GM13977 (cell line): ENCODE data around the gene NRGN.
A peak's percentile ranks its signal among the peaks of the same experiment; 100 is the strongest.

Experiments used
- DNase-seq: peaks from one replicate; pipeline ENCODE4 v3.0.0; 2012; ENCODE audit warnings: low spot score
- CTCF ChIP-seq: IDR thresholded peaks from 2 replicates; pipeline ENCODE4 v1.5.1; 2012; ENCODE audit warnings: mild to moderate bottlenecking, control low read depth; ENCODE audit not compliant: insufficient read depth; ENCODE audit errors: extremely low read depth, missing control alignments
- in situ Hi-C: fragments of 300-500 bp; cut with MboI; formaldehyde crosslinking; loops from one replicate; pipeline ENCODE4 v1.12.0; 2022; ENCODE audit warnings: low sequenced_read_pairs, low pct_unique_long_range_greater_than_20kb, mixed read lengths, inconsistent platforms; ENCODE audit not compliant: unreplicated experiment

NRGN gene

GRCh38 chr11:124716591-124716990 lies 23.2 kb upstream of the NRGN start:
- no peak for DNase-seq
- in situ Hi-C loops, result no loop called here
- TF ChIP-seq CTCF, result no peak

GRCh38 chr11:124717421-124717785 lies 22.3 kb upstream of the NRGN start:
- in situ Hi-C loops, result no loop called here
- TF ChIP-seq CTCF, result no peak
- DNase-seq, result peak; percentile 48

GRCh38 chr11:124717786-124718651 lies 21.7 kb upstream of the NRGN start:
- no peak for TF ChIP-seq CTCF
- in situ Hi-C loops, result no loop called here
- no peak for DNase-seq

GRCh38 chr11:124718801-124719200 lies 20.9 kb upstream of the NRGN start:
- DNase-seq, result no peak
- TF ChIP-seq CTCF, result no peak
- in situ Hi-C loops, result no loop called here

GRCh38 chr11:124719534-124719933 lies 20.2 kb upstream of the NRGN start:
- TF ChIP-seq CTCF, result no peak
- no peak for DNase-seq
- in situ Hi-C loops, result no loop called here

- DNase-seq, result no peak
- in situ Hi-C loops, result no loop called here
- no peak for TF ChIP-seq CTCF
Observed at GRCh38 chr11:124722176-124722575, 17.6 kb upstream of the NRGN start.
